ENCODE data around the gene FNBP1. TPM values are rescaled to one million over a fixed set of nuclear protein-coding genes. Genes with fewer than 3 reads are reported as not detected.

Gene FNBP1
- total and polyA plus RNA-seq, 2 experiments from 2014 or later = 26.6 to 28.8 TPM

- H3K36me3 Mint-ChIP-seq (ENCODE audit: low read depth) = no peaks in the 10 kb centered on the region; the same call in 2 of the 3 replicates
- H3K27ac ChIP-seq (ENCODE audit: low read depth) = no peak overlapping the region
These were observed 48.1 kb downstream of the FNBP1 start for GRCh38 chr9:129994882-129995281.

More at GRCh38 chr9:129994882-129995281, 48.1 kb downstream of the FNBP1 start:
- Histone ChIP-seq H3K4me2 (no peak overlapping the region), H2AFZ (no peak overlapping the region), H3K9me2 (ENCODE audit: insufficient read depth) (no peaks in the 10 kb centered on the region), H3K4me3 (no peak overlapping the region), H3K36me3 (ENCODE audit: insufficient read depth) (no peaks in the 10 kb centered on the region), H3F3A (replicated peaks; ENCODE audit: low read depth) (no peaks in the 10 kb centered on the region), H3K27me3 (ENCODE audit: insufficient read depth) (no peaks in the 10 kb centered on the region), H3K4me1 (ENCODE audit: insufficient read depth) (peaks cover 8% of the 10 kb centered on the region; the same call in 1 of the 2 replicates), H3K79me2 (replicated peaks; ENCODE audit: insufficient read depth) (peaks cover 26% of the 10 kb centered on the region), H4K20me1 (replicated peaks; ENCODE audit: insufficient read depth) (no peaks in the 10 kb centered on the region)
- Mint-ChIP-seq H3K9me3 (no peaks in the 10 kb centered on the region), H3K27ac (no peak overlapping the region), H3K4me3 (no peak overlapping the region), H3K4me1 (peaks cover 17% of the 10 kb centered on the region), H3K27me3 (ENCODE audit: insufficient read depth, low read depth, poor library complexity) (peaks cover 6% of the 10 kb centered on the region)
- ATAC-seq = no peak
- TF ChIP-seq EZH2 (IDR thresholded peaks at IDR 0.05; ENCODE audit: low read depth, unreplicated experiment) = no peak
- TF ChIP-seq ZNF331 (CRISPR knock-in tag; IDR thresholded peaks at IDR 0.05; ENCODE audit: low read depth) = no peak
- TF ChIP-seq NANOG (IDR thresholded peaks at IDR 0.05; ENCODE audit: borderline replicate concordance) = no peak
- TF ChIP-seq ZNF462 (CRISPR knock-in tag; IDR thresholded peaks at IDR 0.05) = no peak
- TF ChIP-seq JUNB (IDR thresholded peaks at IDR 0.05; ENCODE audit: unreplicated experiment) = no peak
- TF ChIP-seq, protein P1, sequence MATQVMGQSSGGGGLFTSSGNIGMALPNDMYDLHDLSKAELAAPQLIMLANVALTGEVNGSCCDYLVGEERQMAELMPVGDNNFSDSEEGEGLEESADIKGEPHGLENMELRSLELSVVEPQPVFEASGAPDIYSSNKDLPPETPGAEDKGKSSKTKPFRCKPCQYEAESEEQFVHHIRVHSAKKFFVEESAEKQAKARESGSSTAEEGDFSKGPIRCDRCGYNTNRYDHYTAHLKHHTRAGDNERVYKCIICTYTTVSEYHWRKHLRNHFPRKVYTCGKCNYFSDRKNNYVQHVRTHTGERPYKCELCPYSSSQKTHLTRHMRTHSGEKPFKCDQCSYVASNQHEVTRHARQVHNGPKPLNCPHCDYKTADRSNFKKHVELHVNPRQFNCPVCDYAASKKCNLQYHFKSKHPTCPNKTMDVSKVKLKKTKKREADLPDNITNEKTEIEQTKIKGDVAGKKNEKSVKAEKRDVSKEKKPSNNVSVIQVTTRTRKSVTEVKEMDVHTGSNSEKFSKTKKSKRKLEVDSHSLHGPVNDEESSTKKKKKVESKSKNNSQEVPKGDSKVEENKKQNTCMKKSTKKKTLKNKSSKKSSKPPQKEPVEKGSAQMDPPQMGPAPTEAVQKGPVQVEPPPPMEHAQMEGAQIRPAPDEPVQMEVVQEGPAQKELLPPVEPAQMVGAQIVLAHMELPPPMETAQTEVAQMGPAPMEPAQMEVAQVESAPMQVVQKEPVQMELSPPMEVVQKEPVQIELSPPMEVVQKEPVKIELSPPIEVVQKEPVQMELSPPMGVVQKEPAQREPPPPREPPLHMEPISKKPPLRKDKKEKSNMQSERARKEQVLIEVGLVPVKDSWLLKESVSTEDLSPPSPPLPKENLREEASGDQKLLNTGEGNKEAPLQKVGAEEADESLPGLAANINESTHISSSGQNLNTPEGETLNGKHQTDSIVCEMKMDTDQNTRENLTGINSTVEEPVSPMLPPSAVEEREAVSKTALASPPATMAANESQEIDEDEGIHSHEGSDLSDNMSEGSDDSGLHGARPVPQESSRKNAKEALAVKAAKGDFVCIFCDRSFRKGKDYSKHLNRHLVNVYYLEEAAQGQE (IDR thresholded peaks at IDR 0.05; ENCODE audit: unreplicated experiment) = no peak
- TF ChIP-seq, protein P2, sequence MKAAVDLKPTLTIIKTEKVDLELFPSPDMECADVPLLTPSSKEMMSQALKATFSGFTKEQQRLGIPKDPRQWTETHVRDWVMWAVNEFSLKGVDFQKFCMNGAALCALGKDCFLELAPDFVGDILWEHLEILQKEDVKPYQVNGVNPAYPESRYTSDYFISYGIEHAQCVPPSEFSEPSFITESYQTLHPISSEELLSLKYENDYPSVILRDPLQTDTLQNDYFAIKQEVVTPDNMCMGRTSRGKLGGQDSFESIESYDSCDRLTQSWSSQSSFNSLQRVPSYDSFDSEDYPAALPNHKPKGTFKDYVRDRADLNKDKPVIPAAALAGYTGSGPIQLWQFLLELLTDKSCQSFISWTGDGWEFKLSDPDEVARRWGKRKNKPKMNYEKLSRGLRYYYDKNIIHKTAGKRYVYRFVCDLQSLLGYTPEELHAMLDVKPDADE (IDR thresholded peaks at IDR 0.05) = no peak
- TF ChIP-seq CTCF (conservative IDR thresholded peaks at IDR 0.05; ENCODE audit: low read depth in 2 of 2) = no peak
- TF ChIP-seq EZH2phosphoT487 (IDR thresholded peaks at IDR 0.05; ENCODE audit: unreplicated experiment) = no peak
- TF ChIP-seq POLR2AphosphoS5 (IDR thresholded peaks at IDR 0.05; ENCODE audit: low read depth) = no peak
- TF ChIP-seq ZNF114 (CRISPR knock-in tag; IDR thresholded peaks at IDR 0.05) = no peak
- TF ChIP-seq STAT1 (IDR thresholded peaks at IDR 0.05; ENCODE audit: unreplicated experiment) = no peak
- no peak for TF ChIP-seq CREB1 (CRISPR knock-in tag; IDR thresholded peaks at IDR 0.05; ENCODE audit: low read depth)
- no peak for DNase-seq (ENCODE audit: low spot score)
